Testis (tissue), 2 donors: ENCODE measurements around the gene NMD3.

Experiments used
- POLR2A ChIP-seq: fragments of 450-650 bp; IDR thresholded peaks from one replicate; pipeline ENCODE4 v1.6.1; 2017; ENCODE audit warnings: antibody characterized with exemption, mild to moderate bottlenecking, moderate library complexity
- TF ChIP-seq, protein P1 (sequence below), 3 experiments: fragments of 450-650 bp in 2 of 3; fragments of 200-600 bp in 1 of 3; sonication (generic) in 1 of 3; IDR thresholded peaks; one replicate each; pipeline ENCODE4 v1.5.1; 2016 to 2019; ENCODE audit warnings: antibody characterized with exemption in 3 of 3, mild to moderate bottlenecking in 2 of 3, moderate library complexity in 1 of 3

DNA sequence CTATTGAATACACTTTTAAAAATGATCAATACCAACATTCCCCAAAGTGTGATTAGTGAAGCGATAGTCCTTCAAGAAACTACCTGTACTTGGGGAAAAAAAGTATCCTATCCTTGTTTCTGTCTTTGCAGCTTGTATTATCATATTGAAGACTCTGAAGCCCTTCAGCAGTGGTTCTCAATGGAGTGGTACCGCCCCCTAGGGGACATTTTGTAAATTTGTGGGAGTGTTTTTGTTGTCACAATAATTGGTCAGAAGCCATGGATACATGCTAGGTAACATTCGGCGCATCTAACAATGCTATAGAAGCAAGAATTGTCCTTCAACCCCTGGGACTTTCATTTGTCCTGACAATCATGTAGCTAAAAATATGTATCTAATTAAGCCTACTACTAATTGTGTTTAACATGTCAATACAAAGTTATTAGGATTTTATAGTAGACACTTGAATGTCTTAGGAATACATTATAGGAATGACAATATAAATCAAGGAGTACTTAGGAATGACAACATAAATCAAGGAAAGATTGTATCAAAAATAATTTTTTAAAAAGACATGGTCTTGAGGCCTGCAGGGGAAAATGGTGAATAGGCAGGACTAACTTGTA is 53.7 kb downstream of the NMD3 start:
- TF ChIP-seq, protein P1, sequence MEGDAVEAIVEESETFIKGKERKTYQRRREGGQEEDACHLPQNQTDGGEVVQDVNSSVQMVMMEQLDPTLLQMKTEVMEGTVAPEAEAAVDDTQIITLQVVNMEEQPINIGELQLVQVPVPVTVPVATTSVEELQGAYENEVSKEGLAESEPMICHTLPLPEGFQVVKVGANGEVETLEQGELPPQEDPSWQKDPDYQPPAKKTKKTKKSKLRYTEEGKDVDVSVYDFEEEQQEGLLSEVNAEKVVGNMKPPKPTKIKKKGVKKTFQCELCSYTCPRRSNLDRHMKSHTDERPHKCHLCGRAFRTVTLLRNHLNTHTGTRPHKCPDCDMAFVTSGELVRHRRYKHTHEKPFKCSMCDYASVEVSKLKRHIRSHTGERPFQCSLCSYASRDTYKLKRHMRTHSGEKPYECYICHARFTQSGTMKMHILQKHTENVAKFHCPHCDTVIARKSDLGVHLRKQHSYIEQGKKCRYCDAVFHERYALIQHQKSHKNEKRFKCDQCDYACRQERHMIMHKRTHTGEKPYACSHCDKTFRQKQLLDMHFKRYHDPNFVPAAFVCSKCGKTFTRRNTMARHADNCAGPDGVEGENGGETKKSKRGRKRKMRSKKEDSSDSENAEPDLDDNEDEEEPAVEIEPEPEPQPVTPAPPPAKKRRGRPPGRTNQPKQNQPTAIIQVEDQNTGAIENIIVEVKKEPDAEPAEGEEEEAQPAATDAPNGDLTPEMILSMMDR (IDR thresholded peaks at IDR 0.05): peak in 2 of 3 experiments; percentile 49 to 67
- no peak for TF ChIP-seq POLR2A
